ENCODE measurements around the gene MLH1. TPM values are rescaled to one million over a fixed set of nuclear protein-coding genes. Genes with fewer than 3 reads are reported as not detected.
"Not testable (repeated sequence)": the region's sequence is repeated elsewhere in the genome, so short reads cannot be mapped to it uniquely, and the experiment has no call there.

Gene MLH1
- total RNA-seq, 1 experiment from 2014 or later = 50.6 TPM

- Histone ChIP-seq H3K27ac (ENCODE audit: low read depth, low read length, poor library complexity, severe bottlenecking) (peak within 1 kb of the TSS; percentile 69), H3K27me3 (replicated peaks; ENCODE audit: insufficient read depth, low read depth, low read length, poor library complexity) (no peaks in the 10 kb centered on the region), H3K9me3 (ENCODE audit: low read depth, low read length, poor library complexity, severe bottlenecking) (peaks cover 14% of the 10 kb centered on the region), H3K4me3 (ENCODE audit: low read depth, low read length, poor library complexity, severe bottlenecking) (peak within 1 kb of the TSS; percentile 58), H3K4me1 (ENCODE audit: insufficient read depth, low read length, poor library complexity, severe bottlenecking) (no peaks in the 10 kb centered on the region), H3K36me3 (ENCODE audit: insufficient read depth, low read length, poor library complexity, severe bottlenecking) (no peaks in the 10 kb centered on the region)
- TF ChIP-seq EZH2 (IDR thresholded peaks at IDR 0.05; ENCODE audit: borderline replicate concordance, low read depth, low read length, poor library complexity, severe bottlenecking) (no peak), CTCF (conservative IDR thresholded peaks at IDR 0.05; ENCODE audit: low read depth, low read length) (no peak)
- no TSS peak for BruUV-seq (replicated peaks)
- ChIA-PET POLR2A (ENCODE audit: low non-redundant PET) (no interaction called here), CTCF (interaction anchor here (0.6 to 1.3 kb wide), 2 partner anchors 14 to 52 kb away, joined by 3 read pairs; no protein-coding TSS in a partner anchor)
- DNase-seq (ENCODE audit: low spot score) = peak; percentile 87
- intact Hi-C loops (cut with micrococcal nuclease; ENCODE audit: unreplicated experiment) = no loop called here
These were observed 48.6 kb upstream of the MLH1 start, which contains the start of gene TRANK1 for GRCh38 chr3:36944641-36945270. TSS of gene TRANK1 (minus strand) at chr3:36945054. CDS start at chr3:36944809, 245 bp downstream.

DNA sequence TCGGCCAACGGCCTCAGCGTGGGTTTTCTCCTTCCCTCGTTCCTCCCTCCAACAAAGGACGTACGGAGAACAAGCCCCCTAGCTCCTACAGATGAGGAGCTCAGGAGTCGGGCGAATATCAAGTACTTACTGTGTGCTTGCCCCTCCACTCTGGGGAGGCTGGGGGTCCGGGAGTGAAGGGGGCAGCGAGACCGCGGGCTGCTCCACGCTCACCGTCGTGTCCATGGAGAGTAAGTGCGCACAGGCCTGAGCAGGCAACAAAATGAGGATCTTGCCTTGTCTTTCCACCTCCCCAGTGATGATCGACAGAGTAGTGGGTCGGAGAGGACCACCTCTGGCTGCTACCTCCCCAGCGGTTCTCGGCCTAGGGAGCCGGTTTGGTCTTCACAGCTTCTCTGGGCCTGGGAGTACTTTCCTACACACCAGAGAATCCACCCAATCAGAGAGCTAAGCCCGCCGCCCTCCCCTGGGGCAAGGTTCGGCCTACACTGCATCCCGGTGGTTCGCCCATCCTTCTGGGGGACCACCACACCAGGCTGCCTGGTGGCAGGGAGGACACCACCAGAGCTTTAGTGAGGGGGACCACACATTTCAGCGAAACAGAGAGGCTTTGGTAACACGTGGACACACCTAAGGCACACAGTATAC, 47.9 kb upstream of the MLH1 start:
- no peaks in the 10 kb centered on the region for H3K36me3 ChIP-seq (ENCODE audit: insufficient read depth, low read length, poor library complexity, severe bottlenecking)
- H3K27ac ChIP-seq (ENCODE audit: low read depth, low read length, poor library complexity, severe bottlenecking) = no peak overlapping the region
- peak overlapping the region; percentile 58 for H3K4me3 ChIP-seq (ENCODE audit: low read depth, low read length, poor library complexity, severe bottlenecking)
- CTCF ChIA-PET = no interaction called here
- H3K4me1 ChIP-seq (ENCODE audit: insufficient read depth, low read length, poor library complexity, severe bottlenecking) = no peaks in the 10 kb centered on the region
- no peaks in the 10 kb centered on the region for H3K27me3 ChIP-seq (replicated peaks; ENCODE audit: insufficient read depth, low read depth, low read length, poor library complexity)
- H3K9me3 ChIP-seq (ENCODE audit: low read depth, low read length, poor library complexity, severe bottlenecking) = peaks cover 14% of the 10 kb centered on the region
- POLR2A ChIA-PET (ENCODE audit: low non-redundant PET) = interaction anchor here (0.6 kb wide), 1 partner anchor 47 kb away, joined by 3 read pairs; the partner anchor contains the start of gene EPM2AIP1
- no peak for DNase-seq (ENCODE audit: low spot score)
- TF ChIP-seq EZH2 (IDR thresholded peaks at IDR 0.05; ENCODE audit: borderline replicate concordance, low read depth, low read length, poor library complexity, severe bottlenecking) = no peak
- BruUV-seq (replicated peaks) = no TSS peak
- intact Hi-C loops (cut with micrococcal nuclease; ENCODE audit: unreplicated experiment) = no loop called here

- CTCF ChIA-PET; intact Hi-C loops (cut with micrococcal nuclease; ENCODE audit: unreplicated experiment); BruUV-seq (replicated peaks); H3K4me1 ChIP-seq (ENCODE audit: insufficient read depth, low read length, poor library complexity, severe bottlenecking); H3K27ac ChIP-seq (ENCODE audit: low read depth, low read length, poor library complexity, severe bottlenecking); H3K4me3 ChIP-seq (ENCODE audit: low read depth, low read length, poor library complexity, severe bottlenecking); H3K27me3 ChIP-seq (replicated peaks; ENCODE audit: insufficient read depth, low read depth, low read length, poor library complexity); DNase-seq (ENCODE audit: low spot score); H3K36me3 ChIP-seq (ENCODE audit: insufficient read depth, low read length, poor library complexity, severe bottlenecking); POLR2A ChIA-PET (ENCODE audit: low non-redundant PET): not testable (repeated sequence)
- H3K9me3 ChIP-seq (ENCODE audit: low read depth, low read length, poor library complexity, severe bottlenecking) = peaks cover 14% of the 10 kb centered on the region
These were observed 45.5 kb upstream of the MLH1 start for GRCh38 chr3:36947814-36948213.

GRCh38 chr3:36954452-36955134, 38.7 kb upstream of the MLH1 start:
- Histone ChIP-seq H3K27ac (ENCODE audit: low read depth, low read length, poor library complexity, severe bottlenecking) (no peak overlapping the region), H3K4me1 (ENCODE audit: insufficient read depth, low read length, poor library complexity, severe bottlenecking) (peaks cover 14% of the 10 kb centered on the region), H3K27me3 (replicated peaks; ENCODE audit: insufficient read depth, low read depth, low read length, poor library complexity) (no peaks in the 10 kb centered on the region), H3K4me3 (ENCODE audit: low read depth, low read length, poor library complexity, severe bottlenecking) (no peak overlapping the region), H3K36me3 (ENCODE audit: insufficient read depth, low read length, poor library complexity, severe bottlenecking) (no peaks in the 10 kb centered on the region), H3K9me3 (ENCODE audit: low read depth, low read length, poor library complexity, severe bottlenecking) (no peaks in the 10 kb centered on the region)
- BruUV-seq (replicated peaks) = no TSS peak
- DNase-seq (ENCODE audit: low spot score) = no peak
- intact Hi-C loops (cut with micrococcal nuclease; ENCODE audit: unreplicated experiment) = loop anchor here (5.0 kb wide), 2 partner anchors 52 to 117 kb away; no protein-coding TSS in a partner anchor
- ChIA-PET POLR2A (ENCODE audit: low non-redundant PET) (interaction anchor here (0.6 to 0.7 kb wide), 2 partner anchors 39 to 573 kb away, joined by 3 to 5 read pairs; partner anchors contain the start of genes EPM2AIP1 and MLH1), CTCF (no interaction called here)
- TF ChIP-seq EZH2 (IDR thresholded peaks at IDR 0.05; ENCODE audit: borderline replicate concordance, low read depth, low read length, poor library complexity, severe bottlenecking) (no peak), CTCF (conservative IDR thresholded peaks at IDR 0.05; ENCODE audit: low read depth, low read length) (no peak)
